A673 (cell line): ENCODE data around the gene COLEC12.

ENCODE experiments used
- CTCF ChIP-seq: fragments of 300-800, 200-600 bp; sonication (generic); conservative IDR thresholded peaks from 2 replicates; pipeline ENCODE4 v1.5.1; 2017; ENCODE audit warnings: low read depth, mild to moderate bottlenecking, antibody characterized with exemption, low read length, moderate library complexity, mixed read lengths
- EZH2 ChIP-seq: fragments of 200-600 bp; sonication (generic); IDR thresholded peaks from 2 replicates; pipeline ENCODE4 v1.6.1; 2017; ENCODE audit warnings: borderline replicate concordance, low read depth, mild to moderate bottlenecking, mixed read lengths, antibody characterized with exemption, low read length; ENCODE audit not compliant: poor library complexity, severe bottlenecking

- TF ChIP-seq CTCF: no peak
- no peak for TF ChIP-seq EZH2
These were observed 26.7 kb downstream of the COLEC12 start for GRCh38 chr18:473802-474201.
